GM23338 (cell line): ENCODE results near the gene DMD. TPM values are rescaled to one million over a fixed set of nuclear protein-coding genes. Genes with fewer than 3 reads are reported as not detected.

Source experiments
- ATAC-seq: fragments of 200-7000 bp; cut with Tn5 transposase; 3 replicates; pipeline ENCODE4 v1.9.1; 2020
- DNase-seq: peaks from one replicate; pipeline ENCODE4 v3.0.0-alpha.2; 2015; ENCODE audit warnings: low spot score
- H2AFZ ChIP-seq: fragments of 200-600 bp; sonication (generic); 2 replicates; pipeline ENCODE4 v1.8.0; 2016; ENCODE audit warnings: antibody characterized with exemption, mild to moderate bottlenecking, moderate library complexity
- H3F3A ChIP-seq: fragments of 200-600 bp; sonication (generic); replicated peaks from 2 replicates; pipeline ENCODE4 v1.8.0; 2017; ENCODE audit warnings: antibody characterized with exemption, mixed run types, low read depth
- H3K27ac ChIP-seq: fragments of 200-600 bp; sonication (generic); 2 replicates; pipeline ENCODE4 v1.6.1; 2016; ENCODE audit warnings: low read depth
- H3K27me3 ChIP-seq: fragments of 200-600 bp; sonication (generic); 2 replicates; pipeline ENCODE4 v1.8.0; 2016; ENCODE audit warnings: mild to moderate bottlenecking, mixed run types, moderate library complexity; ENCODE audit not compliant: insufficient read depth
- H3K36me3 ChIP-seq: fragments of 200-600 bp; sonication (generic); 2 replicates; pipeline ENCODE4 v1.8.0; 2016; ENCODE audit warnings: mild to moderate bottlenecking; ENCODE audit not compliant: insufficient read depth
- H3K4me1 ChIP-seq: fragments of 200-600 bp; sonication (generic); 2 replicates; pipeline ENCODE4 v1.8.0; 2016; ENCODE audit warnings: mild to moderate bottlenecking, moderate library complexity; ENCODE audit not compliant: insufficient read depth
- H3K4me2 ChIP-seq: fragments of 200-600 bp; sonication (generic); 2 replicates; pipeline ENCODE4 v1.7.1; 2017; ENCODE audit warnings: mixed run types
- H3K4me3 ChIP-seq: fragments of 200-600 bp; sonication (generic); 2 replicates; pipeline ENCODE4 v1.6.1; 2016; ENCODE audit warnings: mixed run types
- H3K79me2 ChIP-seq: fragments of 200-600 bp; sonication (generic); replicated peaks from 2 replicates; pipeline ENCODE4 v1.8.0; 2017; ENCODE audit warnings: mild to moderate bottlenecking; ENCODE audit not compliant: insufficient read depth
- H3K9me2 ChIP-seq: fragments of 200-600 bp; sonication (generic); 2 replicates; pipeline ENCODE4 v1.8.0; 2017; ENCODE audit not compliant: insufficient read depth
- H4K20me1 ChIP-seq: fragments of 200-600 bp; sonication (generic); replicated peaks from 2 replicates; pipeline ENCODE4 v1.8.0; 2017; ENCODE audit warnings: mild to moderate bottlenecking; ENCODE audit not compliant: insufficient read depth
- H3K27ac Mint-ChIP-seq: 2 replicates; pipeline ENCODE4 v1.8.0; 2020; ENCODE audit warnings: inconsistent platforms, mild to moderate bottlenecking, moderate library complexity, mixed read lengths
- H3K27me3 Mint-ChIP-seq: 3 replicates; pipeline ENCODE4 v1.8.0; 2022; ENCODE audit warnings: low read depth, mild to moderate bottlenecking, moderate library complexity, mixed read lengths, inconsistent platforms; ENCODE audit not compliant: insufficient read depth, poor library complexity
- H3K36me3 Mint-ChIP-seq: 3 replicates; pipeline ENCODE4 v1.8.0; 2021; ENCODE audit warnings: low read depth, mild to moderate bottlenecking, inconsistent platforms, moderate library complexity, mixed read lengths
- H3K4me1 Mint-ChIP-seq: 3 replicates; pipeline ENCODE4 v1.8.0; 2020; ENCODE audit warnings: mild to moderate bottlenecking, inconsistent platforms, mixed read lengths
- H3K4me3 Mint-ChIP-seq: 3 replicates; pipeline ENCODE4 v1.8.0; 2021; ENCODE audit warnings: moderate library complexity, mild to moderate bottlenecking, inconsistent platforms, mixed read lengths
- H3K9me3 Mint-ChIP-seq: 3 replicates; pipeline ENCODE4 v1.8.0; 2020; ENCODE audit warnings: moderate library complexity, mild to moderate bottlenecking, inconsistent platforms, mixed read lengths
- JUNB ChIP-seq: IDR thresholded peaks from one replicate; pipeline ENCODE4 v1.6.1; 2016; ENCODE audit warnings: antibody characterized with exemption; ENCODE audit not compliant: unreplicated experiment
- NANOG ChIP-seq: IDR thresholded peaks from 2 replicates; pipeline ENCODE4 v1.6.1; 2016; ENCODE audit warnings: antibody characterized with exemption, borderline replicate concordance
- POLR2AphosphoS5 ChIP-seq: IDR thresholded peaks from 2 replicates; pipeline ENCODE4 v1.6.1; 2016; ENCODE audit warnings: antibody characterized with exemption, low read depth
- ZNF114 ChIP-seq: fragments of 250-450 bp; sonication (Bioruptor Pico); IDR thresholded peaks from 2 replicates; pipeline ENCODE4 v1.5.0; 2020; ENCODE audit warnings: mild to moderate bottlenecking, moderate library complexity
- polyA plus RNA-seq: library from polyadenylated mRNA; unstranded; fragments of >200 nt; fragmentation: Nextera tagmentation; extraction: Ambion mirVana; gene quantifications from 2 replicates; pipeline ENCODE4 v1.2.1, GENCODE V29; 2016
- total RNA-seq: library from RNA; depleted of rRNA; stranded (reverse); fragments of >200 nt; shearing (Covaris generic); gene quantifications from 2 replicates; pipeline ENCODE4 v1.2.3, GENCODE V29; 2014
- TF ChIP-seq, protein P1 (sequence below): fragments of 250-450 bp; sonication (Bioruptor Pico); IDR thresholded peaks from 2 replicates; pipeline ENCODE4 v1.5.0; 2020; ENCODE audit warnings: mild to moderate bottlenecking, moderate library complexity
- TF ChIP-seq, protein P2 (sequence below): IDR thresholded peaks from one replicate; pipeline ENCODE4 v1.6.1; 2018; ENCODE audit warnings: antibody characterized with exemption; ENCODE audit not compliant: unreplicated experiment

The DMD gene
- total and polyA plus RNA-seq, 2 experiments from 2014 or later = 4.5 to 7.6 TPM

DNA sequence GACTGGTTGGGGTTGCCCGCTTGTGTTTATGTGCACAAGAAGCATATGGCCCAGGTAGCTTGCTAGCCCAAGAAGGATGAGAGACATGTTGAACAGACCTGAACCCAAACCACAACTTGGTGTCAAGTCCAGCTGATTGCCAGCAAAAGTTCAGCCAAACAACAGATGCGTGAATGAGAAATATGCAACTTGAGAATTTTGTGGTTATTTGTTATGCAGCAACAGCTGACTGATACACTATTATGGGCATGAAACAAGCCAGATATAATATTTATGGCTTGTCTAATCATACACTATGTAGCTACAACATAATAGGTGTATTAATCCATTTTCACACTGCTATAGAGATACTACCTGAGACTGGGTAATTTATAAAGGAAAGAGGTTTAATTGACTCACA, 2073.2 kb downstream of the DMD start (continued):
- TF ChIP-seq, protein P1, sequence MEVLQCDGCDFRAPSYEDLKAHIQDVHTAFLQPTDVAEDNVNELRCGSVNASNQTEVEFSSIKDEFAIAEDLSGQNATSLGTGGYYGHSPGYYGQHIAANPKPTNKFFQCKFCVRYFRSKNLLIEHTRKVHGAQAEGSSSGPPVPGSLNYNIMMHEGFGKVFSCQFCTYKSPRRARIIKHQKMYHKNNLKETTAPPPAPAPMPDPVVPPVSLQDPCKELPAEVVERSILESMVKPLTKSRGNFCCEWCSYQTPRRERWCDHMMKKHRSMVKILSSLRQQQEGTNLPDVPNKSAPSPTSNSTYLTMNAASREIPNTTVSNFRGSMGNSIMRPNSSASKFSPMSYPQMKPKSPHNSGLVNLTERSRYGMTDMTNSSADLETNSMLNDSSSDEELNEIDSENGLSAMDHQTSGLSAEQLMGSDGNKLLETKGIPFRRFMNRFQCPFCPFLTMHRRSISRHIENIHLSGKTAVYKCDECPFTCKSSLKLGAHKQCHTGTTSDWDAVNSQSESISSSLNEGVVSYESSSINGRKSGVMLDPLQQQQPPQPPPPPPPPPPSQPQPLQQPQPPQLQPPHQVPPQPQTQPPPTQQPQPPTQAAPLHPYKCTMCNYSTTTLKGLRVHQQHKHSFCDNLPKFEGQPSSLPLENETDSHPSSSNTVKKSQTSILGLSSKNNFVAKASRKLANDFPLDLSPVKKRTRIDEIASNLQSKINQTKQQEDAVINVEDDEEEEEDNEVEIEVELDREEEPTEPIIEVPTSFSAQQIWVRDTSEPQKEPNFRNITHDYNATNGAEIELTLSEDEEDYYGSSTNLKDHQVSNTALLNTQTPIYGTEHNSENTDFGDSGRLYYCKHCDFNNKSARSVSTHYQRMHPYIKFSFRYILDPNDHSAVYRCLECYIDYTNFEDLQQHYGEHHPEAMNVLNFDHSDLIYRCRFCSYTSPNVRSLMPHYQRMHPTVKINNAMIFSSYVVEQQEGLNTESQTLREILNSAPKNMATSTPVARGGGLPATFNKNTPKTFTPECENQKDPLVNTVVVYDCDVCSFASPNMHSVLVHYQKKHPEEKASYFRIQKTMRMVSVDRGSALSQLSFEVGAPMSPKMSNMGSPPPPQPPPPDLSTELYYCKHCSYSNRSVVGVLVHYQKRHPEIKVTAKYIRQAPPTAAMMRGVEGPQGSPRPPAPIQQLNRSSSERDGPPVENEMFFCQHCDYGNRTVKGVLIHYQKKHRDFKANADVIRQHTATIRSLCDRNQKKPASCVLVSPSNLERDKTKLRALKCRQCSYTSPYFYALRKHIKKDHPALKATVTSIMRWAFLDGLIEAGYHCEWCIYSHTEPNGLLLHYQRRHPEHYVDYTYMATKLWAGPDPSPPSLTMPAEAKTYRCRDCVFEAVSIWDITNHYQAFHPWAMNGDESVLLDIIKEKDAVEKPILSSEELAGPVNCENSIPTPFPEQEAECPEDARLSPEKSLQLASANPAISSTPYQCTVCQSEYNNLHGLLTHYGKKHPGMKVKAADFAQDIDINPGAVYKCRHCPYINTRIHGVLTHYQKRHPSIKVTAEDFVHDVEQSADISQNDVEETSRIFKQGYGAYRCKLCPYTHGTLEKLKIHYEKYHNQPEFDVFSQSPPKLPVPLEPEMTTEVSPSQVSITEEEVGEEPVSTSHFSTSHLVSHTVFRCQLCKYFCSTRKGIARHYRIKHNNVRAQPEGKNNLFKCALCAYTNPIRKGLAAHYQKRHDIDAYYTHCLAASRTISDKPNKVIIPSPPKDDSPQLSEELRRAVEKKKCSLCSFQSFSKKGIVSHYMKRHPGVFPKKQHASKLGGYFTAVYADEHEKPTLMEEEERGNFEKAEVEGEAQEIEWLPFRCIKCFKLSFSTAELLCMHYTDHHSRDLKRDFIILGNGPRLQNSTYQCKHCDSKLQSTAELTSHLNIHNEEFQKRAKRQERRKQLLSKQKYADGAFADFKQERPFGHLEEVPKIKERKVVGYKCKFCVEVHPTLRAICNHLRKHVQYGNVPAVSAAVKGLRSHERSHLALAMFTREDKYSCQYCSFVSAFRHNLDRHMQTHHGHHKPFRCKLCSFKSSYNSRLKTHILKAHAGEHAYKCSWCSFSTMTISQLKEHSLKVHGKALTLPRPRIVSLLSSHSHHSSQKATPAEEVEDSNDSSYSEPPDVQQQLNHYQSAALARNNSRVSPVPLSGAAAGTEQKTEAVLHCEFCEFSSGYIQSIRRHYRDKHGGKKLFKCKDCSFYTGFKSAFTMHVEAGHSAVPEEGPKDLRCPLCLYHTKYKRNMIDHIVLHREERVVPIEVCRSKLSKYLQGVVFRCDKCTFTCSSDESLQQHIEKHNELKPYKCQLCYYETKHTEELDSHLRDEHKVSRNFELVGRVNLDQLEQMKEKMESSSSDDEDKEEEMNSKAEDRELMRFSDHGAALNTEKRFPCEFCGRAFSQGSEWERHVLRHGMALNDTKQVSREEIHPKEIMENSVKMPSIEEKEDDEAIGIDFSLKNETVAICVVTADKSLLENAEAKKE (CRISPR knock-in tag) = no peak

DNA sequence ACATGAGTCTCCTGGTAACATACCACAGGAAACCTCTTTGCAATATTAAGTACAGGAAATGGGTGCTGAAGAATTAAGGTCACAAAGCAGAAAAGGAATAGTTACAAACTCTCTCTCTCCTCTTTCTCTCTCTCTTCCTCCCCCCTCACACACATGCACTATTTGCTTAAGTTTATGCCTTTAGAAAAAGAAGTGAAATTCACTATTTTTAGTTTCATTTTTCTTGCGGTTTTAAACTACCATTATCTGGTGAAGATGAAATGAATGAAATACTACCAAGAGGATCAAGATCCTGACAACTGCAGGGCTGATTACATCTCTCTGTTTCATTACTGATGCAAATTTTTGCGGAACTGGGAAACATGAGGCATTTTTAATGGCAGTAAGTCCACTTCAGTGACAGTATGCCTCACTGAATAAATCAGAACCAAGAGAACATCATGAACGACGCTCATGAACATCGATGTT, 2075.2 kb downstream of the DMD start:
- no peak overlapping the region for H3K27ac Mint-ChIP-seq
- ATAC-seq = no peak
- H3K9me3 Mint-ChIP-seq = peaks cover 6% of the 10 kb centered on the region; the same call in 2 of the 3 replicates
- H3K4me2 ChIP-seq = peak overlapping the region; percentile 64; the same call in 1 of the 2 replicates
- no peaks in the 10 kb centered on the region for H3K27me3 ChIP-seq
- H3K36me3 ChIP-seq = no peaks in the 10 kb centered on the region
- no peak overlapping the region for H2AFZ ChIP-seq
- H3F3A ChIP-seq = no peaks in the 10 kb centered on the region
- peaks cover 13% of the 10 kb centered on the region for H3K4me1 ChIP-seq
- H3K4me1 Mint-ChIP-seq = peaks cover 13% of the 10 kb centered on the region; the same call in 2 of the 3 replicates
- no peak for DNase-seq
- no peak overlapping the region for H3K4me3 Mint-ChIP-seq
- no peaks in the 10 kb centered on the region for H3K9me2 ChIP-seq
- no peaks in the 10 kb centered on the region for H3K79me2 ChIP-seq
- H3K27ac ChIP-seq = peak overlapping the region; percentile 28; the same call in 1 of the 2 replicates
- peaks cover 7% of the 10 kb centered on the region; the same call in 2 of the 3 replicates for H3K36me3 Mint-ChIP-seq
- H3K27me3 Mint-ChIP-seq = peaks cover under 1% of the 10 kb centered on the region
- H4K20me1 ChIP-seq = no peaks in the 10 kb centered on the region
- H3K4me3 ChIP-seq = no peak overlapping the region
- no peak for TF ChIP-seq POLR2AphosphoS5
- TF ChIP-seq, protein P1 (CRISPR knock-in tag) = no peak
- TF ChIP-seq JUNB = no peak
- no peak for TF ChIP-seq NANOG
- no peak for TF ChIP-seq ZNF114 (CRISPR knock-in tag)
- TF ChIP-seq, protein P2, sequence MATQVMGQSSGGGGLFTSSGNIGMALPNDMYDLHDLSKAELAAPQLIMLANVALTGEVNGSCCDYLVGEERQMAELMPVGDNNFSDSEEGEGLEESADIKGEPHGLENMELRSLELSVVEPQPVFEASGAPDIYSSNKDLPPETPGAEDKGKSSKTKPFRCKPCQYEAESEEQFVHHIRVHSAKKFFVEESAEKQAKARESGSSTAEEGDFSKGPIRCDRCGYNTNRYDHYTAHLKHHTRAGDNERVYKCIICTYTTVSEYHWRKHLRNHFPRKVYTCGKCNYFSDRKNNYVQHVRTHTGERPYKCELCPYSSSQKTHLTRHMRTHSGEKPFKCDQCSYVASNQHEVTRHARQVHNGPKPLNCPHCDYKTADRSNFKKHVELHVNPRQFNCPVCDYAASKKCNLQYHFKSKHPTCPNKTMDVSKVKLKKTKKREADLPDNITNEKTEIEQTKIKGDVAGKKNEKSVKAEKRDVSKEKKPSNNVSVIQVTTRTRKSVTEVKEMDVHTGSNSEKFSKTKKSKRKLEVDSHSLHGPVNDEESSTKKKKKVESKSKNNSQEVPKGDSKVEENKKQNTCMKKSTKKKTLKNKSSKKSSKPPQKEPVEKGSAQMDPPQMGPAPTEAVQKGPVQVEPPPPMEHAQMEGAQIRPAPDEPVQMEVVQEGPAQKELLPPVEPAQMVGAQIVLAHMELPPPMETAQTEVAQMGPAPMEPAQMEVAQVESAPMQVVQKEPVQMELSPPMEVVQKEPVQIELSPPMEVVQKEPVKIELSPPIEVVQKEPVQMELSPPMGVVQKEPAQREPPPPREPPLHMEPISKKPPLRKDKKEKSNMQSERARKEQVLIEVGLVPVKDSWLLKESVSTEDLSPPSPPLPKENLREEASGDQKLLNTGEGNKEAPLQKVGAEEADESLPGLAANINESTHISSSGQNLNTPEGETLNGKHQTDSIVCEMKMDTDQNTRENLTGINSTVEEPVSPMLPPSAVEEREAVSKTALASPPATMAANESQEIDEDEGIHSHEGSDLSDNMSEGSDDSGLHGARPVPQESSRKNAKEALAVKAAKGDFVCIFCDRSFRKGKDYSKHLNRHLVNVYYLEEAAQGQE = no peak
